ENCODE results near the gene ZNF423.

GRCh38 chr16:49496656-49497055 lies 359.3 kb downstream of the ZNF423 start:
- no peak for TF ChIP-seq CTCF (IDR thresholded peaks at IDR 0.05; ENCODE audit: borderline replicate concordance, extremely low read depth, low read length, poor library complexity, severe bottlenecking)
- no peak for TF ChIP-seq EZH2 (IDR thresholded peaks at IDR 0.05; ENCODE audit: borderline replicate concordance, low read depth, low read length, severe bottlenecking)
